H9 (cell line): ENCODE data around the gene HS3ST1. TPM values are rescaled to one million over a fixed set of nuclear protein-coding genes. Genes with fewer than 3 reads are reported as not detected.

Experiments used
- DNase-seq: peaks from one replicate; pipeline ENCODE4 v3.0.0-alpha.2; 2017
- H2AFZ ChIP-seq: one replicate; pipeline ENCODE4 v1.6.1; 2013; ENCODE audit warnings: mild to moderate bottlenecking, low read length, control low read depth, moderate library complexity
- H2AK5ac ChIP-seq: 2 replicates; pipeline ENCODE4 v1.6.1; 2013; ENCODE audit warnings: low read length, control low read depth, mixed read lengths; ENCODE audit not compliant: insufficient read length
- H2BK120ac ChIP-seq: one replicate; pipeline ENCODE4 v1.6.1; 2013; ENCODE audit warnings: low read depth, mild to moderate bottlenecking, low read length, control low read depth, inconsistent platforms; ENCODE audit not compliant: poor library complexity, severe bottlenecking
- H2BK12ac ChIP-seq: 2 replicates; pipeline ENCODE4 v1.6.1; 2013; ENCODE audit warnings: low read length, control low read depth, mixed read lengths, low read depth; ENCODE audit not compliant: insufficient read length
- H2BK15ac ChIP-seq: 2 replicates; pipeline ENCODE4 v1.6.1; 2013; ENCODE audit warnings: low read depth, low read length, control low read depth
- H2BK20ac ChIP-seq: one replicate; pipeline ENCODE4 v1.6.1; 2013; ENCODE audit warnings: low read depth, mild to moderate bottlenecking, low read length, control low read depth, inconsistent platforms; ENCODE audit not compliant: poor library complexity, severe bottlenecking
- H2BK5ac ChIP-seq: 2 replicates; pipeline ENCODE4 v1.6.1; 2013; ENCODE audit warnings: low read length, control low read depth, mixed read lengths; ENCODE audit not compliant: insufficient read length
- H3K14ac ChIP-seq: 2 replicates; pipeline ENCODE4 v1.6.1; 2013; ENCODE audit warnings: low read length, control low read depth; ENCODE audit not compliant: insufficient read depth
- H3K18ac ChIP-seq: 2 replicates; pipeline ENCODE4 v1.6.1; 2013; ENCODE audit warnings: low read depth, mild to moderate bottlenecking, mixed read lengths, low read length, control low read depth; ENCODE audit not compliant: insufficient read length
- H3K23ac ChIP-seq: 2 replicates; pipeline ENCODE4 v1.6.1; 2013; ENCODE audit warnings: low read length, control low read depth, mixed read lengths, low read depth; ENCODE audit not compliant: insufficient read length
- H3K23me2 ChIP-seq: 2 replicates; pipeline ENCODE4 v1.6.1; 2013; ENCODE audit warnings: low read depth, mild to moderate bottlenecking, mixed read lengths, low read length, control low read depth; ENCODE audit not compliant: insufficient read length, poor library complexity, severe bottlenecking
- H3K27ac ChIP-seq: 2 replicates; pipeline ENCODE4 v1.5.1; 2013; ENCODE audit warnings: low read length, control low read depth, mixed read lengths, low read depth; ENCODE audit not compliant: insufficient read length
- H3K27me3 ChIP-seq: 2 replicates; pipeline ENCODE4 v1.6.1; 2013; ENCODE audit warnings: low read length, control low read depth, inconsistent platforms; ENCODE audit not compliant: insufficient read depth
- H3K4ac ChIP-seq: 2 replicates; pipeline ENCODE4 v1.6.1; 2013; ENCODE audit warnings: low read depth, mild to moderate bottlenecking, control low read depth, inconsistent platforms, low read length, moderate library complexity
- H3K4me1 ChIP-seq: 2 replicates; pipeline ENCODE4 v1.6.1; 2013; ENCODE audit warnings: low read length, control low read depth, inconsistent platforms; ENCODE audit not compliant: insufficient read depth
- H3K4me2 ChIP-seq: 2 replicates; pipeline ENCODE4 v1.6.1; 2013; ENCODE audit warnings: low read length, control low read depth, mixed read lengths; ENCODE audit not compliant: insufficient read length, insufficient read depth
- H3K56ac ChIP-seq: 2 replicates; pipeline ENCODE4 v1.6.1; 2013; ENCODE audit warnings: low read depth, mild to moderate bottlenecking, mixed read lengths, low read length, control low read depth; ENCODE audit not compliant: insufficient read length
- H3K79me1 ChIP-seq: 2 replicates; pipeline ENCODE4 v1.6.1; 2013; ENCODE audit warnings: low read depth, mild to moderate bottlenecking, moderate library complexity, low read length, control low read depth, inconsistent platforms; ENCODE audit not compliant: insufficient read depth, poor library complexity, severe bottlenecking
- H3K79me2 ChIP-seq: 2 replicates; pipeline ENCODE4 v1.6.1; 2013; ENCODE audit warnings: low read length, control low read depth, inconsistent platforms; ENCODE audit not compliant: insufficient read depth
- H3K9ac ChIP-seq: 2 replicates; pipeline ENCODE4 v1.6.1; 2013; ENCODE audit warnings: low read length, control low read depth, mixed read lengths; ENCODE audit not compliant: insufficient read length; ENCODE audit errors: extremely low read depth
- H3K9me3 ChIP-seq: one replicate; pipeline ENCODE4 v1.6.1; 2013; ENCODE audit warnings: low read depth, low read length, inconsistent platforms; ENCODE audit not compliant: control insufficient read depth
- H3T11ph ChIP-seq: one replicate; pipeline ENCODE4 v1.6.1; 2013; ENCODE audit warnings: mild to moderate bottlenecking, low read length, control low read depth, inconsistent platforms
- H4K20me1 ChIP-seq: one replicate; pipeline ENCODE4 v1.6.1; 2013; ENCODE audit not compliant: control insufficient read depth, insufficient read length, insufficient read depth
- H4K5ac ChIP-seq: 2 replicates; pipeline ENCODE4 v1.6.1; 2013; ENCODE audit warnings: low read depth, mild to moderate bottlenecking, mixed read lengths, low read length, control low read depth; ENCODE audit not compliant: insufficient read length
- H4K8ac ChIP-seq: replicated peaks from 2 replicates; pipeline ENCODE4 v1.6.1; 2013; ENCODE audit warnings: low read length, control low read depth, mixed read lengths, low read depth; ENCODE audit not compliant: insufficient read length
- H4K91ac ChIP-seq: 2 replicates; pipeline ENCODE4 v1.6.1; 2013; ENCODE audit warnings: low read depth, mild to moderate bottlenecking, moderate library complexity, mixed read lengths, low read length, control low read depth; ENCODE audit not compliant: insufficient read length
- H3K27ac Mint-ChIP-seq, 3 experiments: 2 replicates in 2 of 3; 3 replicates in 1 of 3; pipeline ENCODE4 v1.8.0; 2020 to 2021; ENCODE audit warnings: mixed read lengths in 3 of 3, mild to moderate bottlenecking in 1 of 3, moderate library complexity in 1 of 3
- H3K27me3 Mint-ChIP-seq: 2 replicates; pipeline ENCODE4 v1.8.0; 2021; ENCODE audit warnings: low read depth, mild to moderate bottlenecking, moderate library complexity, mixed read lengths
- H3K36me3 Mint-ChIP-seq, 3 experiments: 2 replicates in 2 of 3; 3 replicates in 1 of 3; pipeline ENCODE4 v1.8.0; 2020 to 2021; ENCODE audit warnings: low read depth in 3 of 3, mixed read lengths in 3 of 3; ENCODE audit not compliant: insufficient read depth in 1 of 3
- H3K4me1 Mint-ChIP-seq, 2 experiments: 2 replicates each; pipeline ENCODE4 v1.8.0; 2020; ENCODE audit warnings: mixed read lengths in 2 of 2
- H3K4me3 Mint-ChIP-seq, 2 experiments: 2 replicates in 1 of 2; 3 replicates in 1 of 2; pipeline ENCODE4 v1.8.0; 2020 to 2021; ENCODE audit warnings: mild to moderate bottlenecking in 2 of 2, mixed read lengths in 2 of 2, moderate library complexity in 1 of 2
- H3K9me3 Mint-ChIP-seq, 2 experiments: 2 replicates in 1 of 2; 3 replicates in 1 of 2; pipeline ENCODE4 v1.8.0; 2020; ENCODE audit warnings: mild to moderate bottlenecking in 2 of 2, mixed read lengths in 2 of 2, moderate library complexity in 1 of 2
- WGBS: extraction: QIAGEN DNeasy Blood & Tissue Kit; methylation state at CpG from one replicate; pipeline ENCODE4 v1.1.7; 2013; ENCODE audit warnings: missing lambda C conversion rate, low lambda C conversion rate, mixed read lengths; ENCODE audit not compliant: insufficient read length; ENCODE audit errors: extremely low coverage; 5-methylcytosine and 5-hydroxymethylcytosine counted together
- total RNA-seq: library from RNA; stranded (reverse); gene quantifications from 2 replicates; pipeline ENCODE4 v1.2.1, GENCODE V29; 2021
- TF ChIP-seq, protein P1 (sequence below): fragments of 200-600 bp; sonication (generic); conservative IDR thresholded peaks from 3 replicates; pipeline ENCODE4 v1.8.0; 2021; ENCODE audit warnings: antibody characterized with exemption, mild to moderate bottlenecking

HS3ST1 gene
- total RNA-seq, 1 experiment from 2014 or later: 0.04 TPM

DNA sequence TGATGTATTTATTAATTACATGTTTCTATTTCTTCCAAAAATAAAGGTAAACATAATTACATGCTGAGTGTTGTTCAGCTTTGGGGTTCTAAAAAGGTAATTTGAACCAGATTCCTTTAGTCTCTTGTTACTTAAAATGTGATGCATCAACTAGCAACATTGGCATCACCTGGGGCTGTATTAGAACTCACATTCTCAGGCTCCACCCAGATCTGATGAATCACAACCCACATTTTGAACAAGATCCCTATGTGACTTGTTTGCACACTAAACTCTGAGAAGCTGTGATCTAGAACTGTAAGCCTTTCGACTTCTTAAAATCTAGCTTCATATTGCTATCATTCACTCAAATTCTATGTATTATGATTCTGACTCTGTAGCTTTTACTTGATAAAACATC, 23.0 kb upstream of the HS3ST1 start:
- no peak overlapping the region for H3K18ac ChIP-seq
- H3K79me2 ChIP-seq: no peaks in the 10 kb centered on the region
- H3K27me3 ChIP-seq: no peaks in the 10 kb centered on the region
- no peak overlapping the region for H3K4me2 ChIP-seq
- H3K79me1 ChIP-seq: no peaks in the 10 kb centered on the region
- H4K20me1 ChIP-seq: no peaks in the 10 kb centered on the region
- H4K8ac ChIP-seq: no peak overlapping the region
- no peak overlapping the region for H2BK12ac ChIP-seq
- H2BK120ac ChIP-seq: no peak overlapping the region
- H2AFZ ChIP-seq: no peak overlapping the region
- no peak overlapping the region for H4K91ac ChIP-seq
- no peak overlapping the region for H3K27ac ChIP-seq
- no peak overlapping the region for H4K5ac ChIP-seq
- no peaks in the 10 kb centered on the region for H3K27me3 Mint-ChIP-seq
- no peak overlapping the region for H3K4me3 Mint-ChIP-seq
- H2BK20ac ChIP-seq: no peak overlapping the region
- no peaks in the 10 kb centered on the region for H3K4me1 ChIP-seq
- no peaks in the 10 kb centered on the region for H3K9me3 Mint-ChIP-seq
- H3K23ac ChIP-seq: no peak overlapping the region
- no peak overlapping the region for H3K56ac ChIP-seq
- TF ChIP-seq, protein P1, sequence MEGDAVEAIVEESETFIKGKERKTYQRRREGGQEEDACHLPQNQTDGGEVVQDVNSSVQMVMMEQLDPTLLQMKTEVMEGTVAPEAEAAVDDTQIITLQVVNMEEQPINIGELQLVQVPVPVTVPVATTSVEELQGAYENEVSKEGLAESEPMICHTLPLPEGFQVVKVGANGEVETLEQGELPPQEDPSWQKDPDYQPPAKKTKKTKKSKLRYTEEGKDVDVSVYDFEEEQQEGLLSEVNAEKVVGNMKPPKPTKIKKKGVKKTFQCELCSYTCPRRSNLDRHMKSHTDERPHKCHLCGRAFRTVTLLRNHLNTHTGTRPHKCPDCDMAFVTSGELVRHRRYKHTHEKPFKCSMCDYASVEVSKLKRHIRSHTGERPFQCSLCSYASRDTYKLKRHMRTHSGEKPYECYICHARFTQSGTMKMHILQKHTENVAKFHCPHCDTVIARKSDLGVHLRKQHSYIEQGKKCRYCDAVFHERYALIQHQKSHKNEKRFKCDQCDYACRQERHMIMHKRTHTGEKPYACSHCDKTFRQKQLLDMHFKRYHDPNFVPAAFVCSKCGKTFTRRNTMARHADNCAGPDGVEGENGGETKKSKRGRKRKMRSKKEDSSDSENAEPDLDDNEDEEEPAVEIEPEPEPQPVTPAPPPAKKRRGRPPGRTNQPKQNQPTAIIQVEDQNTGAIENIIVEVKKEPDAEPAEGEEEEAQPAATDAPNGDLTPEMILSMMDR: no peak
- H3T11ph ChIP-seq: no peak overlapping the region
- peak overlapping the region in 1 of 3 experiments; percentile 62; a peak in 1 of 7 replicates for H3K27ac Mint-ChIP-seq
- no peak overlapping the region for H2AK5ac ChIP-seq
- no peak overlapping the region for H3K4ac ChIP-seq
- H2BK15ac ChIP-seq: no peak overlapping the region
- H3K36me3 Mint-ChIP-seq: no peaks in the 10 kb centered on the region
- DNase-seq: no peak
- H3K14ac ChIP-seq: no peak overlapping the region
- H3K23me2 ChIP-seq: no peaks in the 10 kb centered on the region
- H3K9me3 ChIP-seq: no peaks in the 10 kb centered on the region
- H3K9ac ChIP-seq: no peak overlapping the region
- WGBS: no CpG with 5 or more reads among the region's 1 CpG
- H3K4me1 Mint-ChIP-seq: no peaks in the 10 kb centered on the region
- no peak overlapping the region for H2BK5ac ChIP-seq
